ENCODE measurements around the gene USP7. TPM values are rescaled to one million over a fixed set of nuclear protein-coding genes. Genes with fewer than 3 reads are reported as not detected.

Gene USP7
- total RNA-seq, 2 experiments from 2014 or later, result 46.4 to 127 TPM

GRCh38 chr16:8867216-8867931 lies 96.3 kb downstream of the USP7 start:
- H3K36me3 ChIP-seq (ENCODE audit: insufficient read depth, low read length), result peaks cover 42% of the 10 kb centered on the region
- intact Hi-C loops (cut with micrococcal nuclease; ENCODE audit: unreplicated experiment), result loop anchor here (5.0 kb wide), 2 partner anchors 70 to 270 kb away; no protein-coding TSS in a partner anchor
- DNase-seq (ENCODE audit: low spot score), result peak; percentile 57
- no peaks in the 10 kb centered on the region for H3K9me2 ChIP-seq (ENCODE audit: insufficient read depth, low read length)
- no peak for TF ChIP-seq EZH2phosphoT487 (IDR thresholded peaks at IDR 0.05; ENCODE audit: borderline replicate concordance, low read depth, low read length)
- TF ChIP-seq, protein P1, sequence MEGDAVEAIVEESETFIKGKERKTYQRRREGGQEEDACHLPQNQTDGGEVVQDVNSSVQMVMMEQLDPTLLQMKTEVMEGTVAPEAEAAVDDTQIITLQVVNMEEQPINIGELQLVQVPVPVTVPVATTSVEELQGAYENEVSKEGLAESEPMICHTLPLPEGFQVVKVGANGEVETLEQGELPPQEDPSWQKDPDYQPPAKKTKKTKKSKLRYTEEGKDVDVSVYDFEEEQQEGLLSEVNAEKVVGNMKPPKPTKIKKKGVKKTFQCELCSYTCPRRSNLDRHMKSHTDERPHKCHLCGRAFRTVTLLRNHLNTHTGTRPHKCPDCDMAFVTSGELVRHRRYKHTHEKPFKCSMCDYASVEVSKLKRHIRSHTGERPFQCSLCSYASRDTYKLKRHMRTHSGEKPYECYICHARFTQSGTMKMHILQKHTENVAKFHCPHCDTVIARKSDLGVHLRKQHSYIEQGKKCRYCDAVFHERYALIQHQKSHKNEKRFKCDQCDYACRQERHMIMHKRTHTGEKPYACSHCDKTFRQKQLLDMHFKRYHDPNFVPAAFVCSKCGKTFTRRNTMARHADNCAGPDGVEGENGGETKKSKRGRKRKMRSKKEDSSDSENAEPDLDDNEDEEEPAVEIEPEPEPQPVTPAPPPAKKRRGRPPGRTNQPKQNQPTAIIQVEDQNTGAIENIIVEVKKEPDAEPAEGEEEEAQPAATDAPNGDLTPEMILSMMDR (conservative IDR thresholded peaks at IDR 0.05; ENCODE audit: low read length), result no peak
- peaks cover 24% of the 10 kb centered on the region for H4K20me1 ChIP-seq (ENCODE audit: insufficient read depth, low read length)
- peak overlapping the region; percentile 80 for H3K4me2 ChIP-seq (ENCODE audit: low read length)
- H3K27ac ChIP-seq (ENCODE audit: low read depth, low read length, poor library complexity, severe bottlenecking), result peak overlapping the region; percentile 89
- POLR2A ChIA-PET, result no interaction called here
- CTCF ChIA-PET (ENCODE audit: unreplicated experiment), result interaction anchor here (0.6 kb wide), 1 partner anchor 224 kb away, joined by 5 read pairs; the partner anchor contains the start of gene HAPSTR1
- H3K4me3 ChIP-seq (ENCODE audit: low read depth, low read length, poor library complexity, severe bottlenecking), result peak overlapping the region; percentile 92
- no TSS peak for BruUV-seq (replicated peaks)
- peaks cover 63% of the 10 kb centered on the region for H3K4me1 ChIP-seq (ENCODE audit: insufficient read depth, low read length, poor library complexity, severe bottlenecking)
- H2AFZ ChIP-seq (ENCODE audit: low read length), result no peak overlapping the region
- H3K79me2 ChIP-seq (ENCODE audit: insufficient read depth, low read depth, low read length), result peaks cover 59% of the 10 kb centered on the region
- no peaks in the 10 kb centered on the region for H3K9me3 ChIP-seq (ENCODE audit: low read length)

- H3K36me3 ChIP-seq (ENCODE audit: insufficient read depth, low read length), result peaks cover 46% of the 10 kb centered on the region
- peaks cover 24% of the 10 kb centered on the region for H4K20me1 ChIP-seq (ENCODE audit: insufficient read depth, low read length)
- H3K27ac ChIP-seq (ENCODE audit: low read depth, low read length, poor library complexity, severe bottlenecking), result peak overlapping the region; percentile 89
- ChIA-PET CTCF (ENCODE audit: unreplicated experiment) (no interaction called here), POLR2A (no interaction called here)
- peaks cover 62% of the 10 kb centered on the region for H3K4me1 ChIP-seq (ENCODE audit: insufficient read depth, low read length, poor library complexity, severe bottlenecking)
- H3K4me3 ChIP-seq (ENCODE audit: low read depth, low read length, poor library complexity, severe bottlenecking), result peak overlapping the region; percentile 92
- intact Hi-C loops (cut with micrococcal nuclease; ENCODE audit: unreplicated experiment), result loop anchor here (5.0 kb wide), 2 partner anchors 70 to 270 kb away; no protein-coding TSS in a partner anchor
- no TSS peak for BruUV-seq (replicated peaks)
- no peak overlapping the region for H2AFZ ChIP-seq (ENCODE audit: low read length)
- H3K4me2 ChIP-seq (ENCODE audit: low read length), result peak overlapping the region; percentile 80
- no peaks in the 10 kb centered on the region for H3K9me3 ChIP-seq (ENCODE audit: low read length)
- TF ChIP-seq, protein P1 (conservative IDR thresholded peaks at IDR 0.05; ENCODE audit: low read length), result no peak
- no peak for TF ChIP-seq EZH2phosphoT487 (IDR thresholded peaks at IDR 0.05; ENCODE audit: borderline replicate concordance, low read depth, low read length)
- no peaks in the 10 kb centered on the region for H3K9me2 ChIP-seq (ENCODE audit: insufficient read depth, low read length)
- H3K79me2 ChIP-seq (ENCODE audit: insufficient read depth, low read depth, low read length), result peaks cover 64% of the 10 kb centered on the region
- no peak for DNase-seq (ENCODE audit: low spot score)
Observed at GRCh38 chr16:8866884-8867215, 96.9 kb downstream of the USP7 start.

Data from OCI-LY7 (cell line).